Thyroid gland (tissue), 4 donors: ENCODE data around the gene USP13.
"Not testable (repeated sequence)": the region's sequence is repeated elsewhere in the genome, so short reads cannot be mapped to it uniquely, and the experiment has no call there.

ENCODE experiments used
- CTCF ChIP-seq, 6 experiments: fragments of 200-600 bp in 3 of 6; fragments of 450-650 bp in 3 of 6; sonication (generic) in 3 of 6; IDR thresholded peaks; one replicate each; pipeline ENCODE4 v1.5.1; 2016 to 2019; ENCODE audit warnings: antibody characterized with exemption in 6 of 6, mild to moderate bottlenecking in 2 of 6, inconsistent platforms in 1 of 6, moderate library complexity in 1 of 6
- POLR2A ChIP-seq, 2 donors: fragments of 450-650 bp; IDR thresholded peaks; one replicate each; pipeline ENCODE4 v1.6.1; 2017; ENCODE audit warnings: antibody characterized with exemption in 2 of 2, mild to moderate bottlenecking in 2 of 2, moderate library complexity in 1 of 2

- TF ChIP-seq CTCF, POLR2A (IDR thresholded peaks at IDR 0.05): not testable (repeated sequence)
Measured at GRCh38 chr3:179782841-179783240, 130.0 kb downstream of the USP13 start.
